ENCODE measurements around the gene CLPTM1. TPM values are rescaled to one million over a fixed set of nuclear protein-coding genes. Genes with fewer than 3 reads are reported as not detected.
"Not testable (repeated sequence)": the region's sequence is repeated elsewhere in the genome, so short reads cannot be mapped to it uniquely, and the experiment has no call there.

The CLPTM1 gene
- total and polyA plus RNA-seq, 2 of the 8 experiments (the other 6 are each of a cell fraction or from before 2014, with no cell fraction given), result 84.8 to 108 TPM

- H3K56ac ChIP-seq (replicated peaks; ENCODE audit: insufficient read length, low read depth, low read length); H3K14ac ChIP-seq (ENCODE audit: insufficient read length); H4K91ac ChIP-seq (replicated peaks; ENCODE audit: insufficient read length, low read length); H4K8ac ChIP-seq (ENCODE audit: extremely low read depth, insufficient read depth, low read length); H3K4me3 ChIP-seq (ENCODE audit: extremely low read depth in 1 of 4, insufficient read depth in 2 of 4, low read depth in 3 of 4, low read length in 4 of 4); H3K18ac ChIP-seq (ENCODE audit: extremely low read depth, low read length); H4K5ac ChIP-seq (ENCODE audit: insufficient read length, low read depth, low read length); H3K23me2 ChIP-seq (ENCODE audit: low read depth, low read length); H2BK20ac ChIP-seq (ENCODE audit: low read length); H2BK15ac ChIP-seq (ENCODE audit: low read length); H3K4ac ChIP-seq (replicated peaks; ENCODE audit: insufficient read length, low read depth, low read length); H3K27ac ChIP-seq (ENCODE audit: low read depth, low read length); H2AK5ac ChIP-seq (ENCODE audit: low read depth, low read length); FAIRE-seq; H2BK120ac ChIP-seq (replicated peaks; ENCODE audit: low read depth, low read length); H3K27me3 ChIP-seq (replicated peaks in 1 of 4; ENCODE audit: control insufficient read depth in 3 of 4, extremely low read depth in 1 of 4, insufficient read depth in 3 of 4, low read length in 3 of 4); H3K9me3 ChIP-seq (ENCODE audit: insufficient read depth in 2 of 2, low read depth in 1 of 2, low read length in 1 of 2); H2BK5ac ChIP-seq (ENCODE audit: low read depth, low read length); H2AFZ ChIP-seq (ENCODE audit: low read length); H3K23ac ChIP-seq (ENCODE audit: insufficient read length); H3K79me1 ChIP-seq (ENCODE audit: low read depth, low read length); H3K79me2 ChIP-seq (ENCODE audit: control insufficient read depth in 1 of 2, insufficient read depth in 2 of 2, low read length in 2 of 2); H3K4me2 ChIP-seq (ENCODE audit: insufficient read depth in 1 of 2, low read depth in 2 of 2, low read length in 2 of 2); H2BK12ac ChIP-seq (ENCODE audit: low read depth, low read length); DNase-seq (ENCODE audit: low read depth in 1 of 2, low spot score in 2 of 2); H3K9ac ChIP-seq (replicated peaks in 1 of 4; ENCODE audit: extremely low read depth in 1 of 4, low read depth in 3 of 4, low read length in 3 of 4): not testable (repeated sequence)
- peaks cover 0 to 13% of the 10 kb centered on the region in 2 experiments for H4K20me1 ChIP-seq (replicated peaks in 1 of 2; ENCODE audit: control insufficient read depth in 1 of 2, insufficient read depth in 2 of 2, low read length in 2 of 2)
- peaks cover 9 to 24% (median 18%) of the 10 kb centered on the region in 4 experiments; a peak in 7 of 8 replicates for H3K36me3 ChIP-seq (ENCODE audit: control insufficient read depth in 2 of 4, insufficient read depth in 4 of 4, low read length in 3 of 4)
- peaks cover 4 to 17% (median 7%) of the 10 kb centered on the region in 4 experiments for H3K4me1 ChIP-seq (replicated peaks in 1 of 4; ENCODE audit: control insufficient read depth in 3 of 4, insufficient read depth in 4 of 4, low read length in 3 of 4)
- 96% methylated on average over 6 of the region's 6 CpGs; no CpG with 5 or more reads in 1 of the 2 experiments for WGBS, 2 experiments (ENCODE audit: extremely low coverage in 1 of 2, insufficient coverage in 1 of 2, insufficient read length in 1 of 2, insufficient replicate concordance in 2 of 2, low coverage in 1 of 2, low lambda C conversion rate in 2 of 2, missing lambda C conversion rate in 1 of 2)
- CTCF ChIA-PET (ENCODE audit: partially characterized antibody), result interaction anchor here (1.1 to 15.2 kb wide), 7 partner anchors 8 to 55 kb away, joined by 3 to 201 read pairs (median 5); partner anchors contain the start of genes APOC2 and CLPTM1
- POLR2A ChIA-PET (ENCODE audit: partially characterized antibody), result interaction anchor here (1.4 to 12.3 kb wide), 3 partner anchors 14 to 36 kb away, joined by 3 to 247 read pairs (median 4); partner anchors contain the start of gene TOMM40
Observed at GRCh38 chr19:44911896-44912295, 43.3 kb upstream of the CLPTM1 start.
